H1 (cell line): ENCODE results near the gene DEFB110.

ENCODE experiments used
- ASH2L ChIP-seq: fragments of 200-600, 300-600 bp; sonication (generic); IDR thresholded peaks from one replicate; pipeline ENCODE4 v1.7.1; 2017; ENCODE audit warnings: low read length
- EP300 ChIP-seq, 2 experiments: IDR thresholded peaks; 1 replicate in 1 of 2; 2 replicates in 1 of 2; pipeline ENCODE4 v1.6.1; 2011 to 2012; ENCODE audit warnings: low read depth in 2 of 2, low read length in 2 of 2, mild to moderate bottlenecking in 2 of 2, borderline replicate concordance in 1 of 2, inconsistent platforms in 1 of 2, moderate library complexity in 1 of 2
- EZH2 ChIP-seq: fragments of 200-600 bp; sonication (generic); IDR thresholded peaks from 2 replicates; pipeline ENCODE4 v1.7.1; 2012; ENCODE audit warnings: low read depth, mild to moderate bottlenecking, moderate library complexity, low read length, inconsistent platforms; ENCODE audit not compliant: severe bottlenecking
- JUND ChIP-seq: IDR thresholded peaks from 2 replicates; pipeline ENCODE4 v1.6.1; 2011; ENCODE audit warnings: mild to moderate bottlenecking, improper control_type of control experiment, low read length
- MAFK ChIP-seq: IDR thresholded peaks from 2 replicates; pipeline ENCODE4 v1.6.1; 2012; ENCODE audit warnings: low read depth, mild to moderate bottlenecking, improper control_type of control experiment, low read length
- POLR2A ChIP-seq, 2 experiments: IDR thresholded peaks; 1 replicate in 1 of 2; 2 replicates in 1 of 2; pipeline ENCODE4 v1.6.1; 2011; ENCODE audit warnings: low read depth in 2 of 2, low read length in 2 of 2, mild to moderate bottlenecking in 2 of 2; ENCODE audit errors: control extremely low read depth in 1 of 2
- SP2 ChIP-seq: IDR thresholded peaks from 2 replicates; pipeline ENCODE4 v1.6.1; 2012; ENCODE audit warnings: mild to moderate bottlenecking, low read length, inconsistent platforms
- TCF12 ChIP-seq: IDR thresholded peaks from 2 replicates; pipeline ENCODE4 v1.6.1; 2011; ENCODE audit warnings: low read depth, mild to moderate bottlenecking, low read length
- YY1 ChIP-seq: IDR thresholded peaks from 2 replicates; pipeline ENCODE4 v1.6.1; 2011; ENCODE audit warnings: low read depth, mild to moderate bottlenecking, low read length
- TF ChIP-seq, protein P1 (sequence below), 3 experiments: IDR thresholded peaks; 1 replicate in 2 of 3; 2 replicates in 1 of 3; pipeline versions ENCODE4 v1.5.1 to v1.6.1; 2011; ENCODE audit warnings: low read length in 3 of 3, mild to moderate bottlenecking in 3 of 3, inconsistent platforms in 2 of 3, low read depth in 1 of 3, moderate library complexity in 1 of 3; ENCODE audit not compliant: insufficient read depth in 1 of 3; ENCODE audit errors: control extremely low read depth in 1 of 3
- TF ChIP-seq, protein P2 (sequence below): IDR thresholded peaks from 2 replicates; pipeline ENCODE4 v1.6.1; 2012; ENCODE audit warnings: inconsistent platforms

DNA sequence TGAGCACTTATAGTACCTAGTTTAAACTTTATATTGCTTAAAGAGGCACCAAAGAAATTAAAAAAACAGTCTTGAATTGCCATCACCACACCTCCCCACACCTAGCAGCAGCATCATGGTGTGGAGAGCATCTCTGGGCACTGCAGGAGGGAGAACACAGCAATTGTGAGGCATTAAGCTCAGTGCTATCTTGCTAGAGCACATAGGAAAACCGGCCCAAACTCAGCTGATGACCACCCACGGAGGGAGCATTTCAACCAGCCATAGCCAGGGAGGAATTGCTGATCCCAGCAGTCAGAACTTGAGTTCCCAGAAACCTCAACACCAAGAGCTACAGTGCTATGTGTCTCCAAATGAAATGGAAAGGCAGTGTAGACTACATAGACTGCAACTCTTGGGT is 32.9 kb downstream of the DEFB110 start:
- TF ChIP-seq, protein P1, sequence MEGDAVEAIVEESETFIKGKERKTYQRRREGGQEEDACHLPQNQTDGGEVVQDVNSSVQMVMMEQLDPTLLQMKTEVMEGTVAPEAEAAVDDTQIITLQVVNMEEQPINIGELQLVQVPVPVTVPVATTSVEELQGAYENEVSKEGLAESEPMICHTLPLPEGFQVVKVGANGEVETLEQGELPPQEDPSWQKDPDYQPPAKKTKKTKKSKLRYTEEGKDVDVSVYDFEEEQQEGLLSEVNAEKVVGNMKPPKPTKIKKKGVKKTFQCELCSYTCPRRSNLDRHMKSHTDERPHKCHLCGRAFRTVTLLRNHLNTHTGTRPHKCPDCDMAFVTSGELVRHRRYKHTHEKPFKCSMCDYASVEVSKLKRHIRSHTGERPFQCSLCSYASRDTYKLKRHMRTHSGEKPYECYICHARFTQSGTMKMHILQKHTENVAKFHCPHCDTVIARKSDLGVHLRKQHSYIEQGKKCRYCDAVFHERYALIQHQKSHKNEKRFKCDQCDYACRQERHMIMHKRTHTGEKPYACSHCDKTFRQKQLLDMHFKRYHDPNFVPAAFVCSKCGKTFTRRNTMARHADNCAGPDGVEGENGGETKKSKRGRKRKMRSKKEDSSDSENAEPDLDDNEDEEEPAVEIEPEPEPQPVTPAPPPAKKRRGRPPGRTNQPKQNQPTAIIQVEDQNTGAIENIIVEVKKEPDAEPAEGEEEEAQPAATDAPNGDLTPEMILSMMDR (IDR thresholded peaks at IDR 0.05; ENCODE audit: control extremely low read depth in 1 of 3, insufficient read depth in 1 of 3, low read depth in 1 of 3, low read length in 3 of 3), result no peak
- no peak for TF ChIP-seq EZH2
- TF ChIP-seq ASH2L, result no peak
- no peak for TF ChIP-seq MAFK
- TF ChIP-seq POLR2A (IDR thresholded peaks at IDR 0.05; ENCODE audit: control extremely low read depth in 1 of 2, low read depth in 2 of 2, low read length in 2 of 2), result no peak
- no peak for TF ChIP-seq TCF12
- TF ChIP-seq, protein P2, sequence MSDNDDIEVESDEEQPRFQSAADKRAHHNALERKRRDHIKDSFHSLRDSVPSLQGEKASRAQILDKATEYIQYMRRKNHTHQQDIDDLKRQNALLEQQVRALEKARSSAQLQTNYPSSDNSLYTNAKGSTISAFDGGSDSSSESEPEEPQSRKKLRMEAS, result no peak
- no peak for TF ChIP-seq JUND
- TF ChIP-seq SP2, result no peak
- TF ChIP-seq EP300 (IDR thresholded peaks at IDR 0.05; ENCODE audit: borderline replicate concordance in 1 of 2, low read depth in 2 of 2, low read length in 2 of 2), result no peak
- TF ChIP-seq YY1, result no peak
